ENCODE measurements around the gene NSMCE4A. TPM values are rescaled to one million over a fixed set of nuclear protein-coding genes. Genes with fewer than 3 reads are reported as not detected.
"Not testable (repeated sequence)": the region's sequence is repeated elsewhere in the genome, so short reads cannot be mapped to it uniquely, and the experiment has no call there.

The NSMCE4A gene
- total RNA-seq, 1 experiment from 2014 or later = 64.4 TPM

DNA sequence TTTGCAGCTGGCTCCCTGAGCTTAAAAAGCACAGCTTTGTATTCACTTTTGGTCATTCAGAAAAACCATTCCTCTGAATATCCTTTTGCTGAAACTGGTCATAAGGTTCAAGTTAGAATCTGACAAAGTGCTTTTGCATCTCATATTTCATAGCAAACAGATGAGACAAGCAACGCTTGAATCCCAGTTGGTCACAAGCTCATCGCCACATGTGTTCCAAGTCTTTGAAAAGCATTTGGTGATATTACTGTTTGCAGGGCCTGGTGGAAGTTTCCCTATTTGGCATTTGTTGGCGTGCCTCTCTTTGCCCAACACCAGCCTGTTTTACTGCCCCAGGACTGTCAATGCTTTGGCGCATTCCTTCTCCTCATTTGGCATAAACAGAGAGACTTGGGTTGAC lies 24.3 kb upstream of the NSMCE4A start (continued):
- TF ChIP-seq NFYB (CRISPR knock-in tag; conservative IDR thresholded peaks at IDR 0.05; ENCODE audit: low read depth) (no peak), MYBL2 (CRISPR knock-in tag; IDR thresholded peaks at IDR 0.05) (no peak), PRRX2 (CRISPR knock-in tag; IDR thresholded peaks at IDR 0.05) (no peak), TEAD4 (CRISPR knock-in tag; IDR thresholded peaks at IDR 0.05) (no peak)
- TF ChIP-seq, protein P1, sequence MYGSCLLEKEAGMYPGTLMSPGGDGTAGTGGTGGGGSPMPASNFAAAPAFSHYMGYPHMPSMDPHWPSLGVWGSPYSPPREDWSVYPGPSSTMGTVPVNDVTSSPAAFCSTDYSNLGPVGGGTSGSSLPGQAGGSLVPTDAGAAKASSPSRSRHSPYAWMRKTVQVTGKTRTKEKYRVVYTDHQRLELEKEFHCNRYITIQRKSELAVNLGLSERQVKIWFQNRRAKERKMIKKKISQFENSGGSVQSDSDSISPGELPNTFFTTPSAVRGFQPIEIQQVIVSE (CRISPR knock-in tag; IDR thresholded peaks at IDR 0.05; ENCODE audit: borderline replicate concordance) = no peak

DNA sequence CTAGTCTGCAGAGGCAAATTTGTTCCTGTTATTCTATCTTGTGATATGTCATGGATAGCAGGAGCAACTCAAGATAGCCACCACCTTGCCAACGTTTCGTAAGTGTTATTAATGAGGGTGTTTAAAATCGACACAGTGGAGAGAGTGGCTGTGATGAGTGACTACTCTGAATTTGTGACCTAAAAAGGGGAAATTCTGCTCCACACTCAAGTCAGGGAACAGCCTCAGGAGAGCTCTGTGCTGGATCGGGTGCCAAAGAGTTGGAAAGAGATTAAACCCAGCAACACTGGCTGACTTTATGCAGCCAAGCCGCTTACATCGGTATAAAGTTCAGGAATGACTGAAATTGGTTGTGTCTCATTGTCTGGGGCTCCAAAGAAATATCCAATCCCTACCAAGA lies 23.4 kb upstream of the NSMCE4A start:
- H3K9me3 Mint-ChIP-seq = peaks cover 36% of the 10 kb centered on the region
- H3K36me3 Mint-ChIP-seq = peaks cover 19% of the 10 kb centered on the region
- ChIA-PET POLR2A (no interaction called here), CTCF (no interaction called here)
- no peak overlapping the region for H3K4me3 Mint-ChIP-seq
- TF ChIP-seq, protein P2, sequence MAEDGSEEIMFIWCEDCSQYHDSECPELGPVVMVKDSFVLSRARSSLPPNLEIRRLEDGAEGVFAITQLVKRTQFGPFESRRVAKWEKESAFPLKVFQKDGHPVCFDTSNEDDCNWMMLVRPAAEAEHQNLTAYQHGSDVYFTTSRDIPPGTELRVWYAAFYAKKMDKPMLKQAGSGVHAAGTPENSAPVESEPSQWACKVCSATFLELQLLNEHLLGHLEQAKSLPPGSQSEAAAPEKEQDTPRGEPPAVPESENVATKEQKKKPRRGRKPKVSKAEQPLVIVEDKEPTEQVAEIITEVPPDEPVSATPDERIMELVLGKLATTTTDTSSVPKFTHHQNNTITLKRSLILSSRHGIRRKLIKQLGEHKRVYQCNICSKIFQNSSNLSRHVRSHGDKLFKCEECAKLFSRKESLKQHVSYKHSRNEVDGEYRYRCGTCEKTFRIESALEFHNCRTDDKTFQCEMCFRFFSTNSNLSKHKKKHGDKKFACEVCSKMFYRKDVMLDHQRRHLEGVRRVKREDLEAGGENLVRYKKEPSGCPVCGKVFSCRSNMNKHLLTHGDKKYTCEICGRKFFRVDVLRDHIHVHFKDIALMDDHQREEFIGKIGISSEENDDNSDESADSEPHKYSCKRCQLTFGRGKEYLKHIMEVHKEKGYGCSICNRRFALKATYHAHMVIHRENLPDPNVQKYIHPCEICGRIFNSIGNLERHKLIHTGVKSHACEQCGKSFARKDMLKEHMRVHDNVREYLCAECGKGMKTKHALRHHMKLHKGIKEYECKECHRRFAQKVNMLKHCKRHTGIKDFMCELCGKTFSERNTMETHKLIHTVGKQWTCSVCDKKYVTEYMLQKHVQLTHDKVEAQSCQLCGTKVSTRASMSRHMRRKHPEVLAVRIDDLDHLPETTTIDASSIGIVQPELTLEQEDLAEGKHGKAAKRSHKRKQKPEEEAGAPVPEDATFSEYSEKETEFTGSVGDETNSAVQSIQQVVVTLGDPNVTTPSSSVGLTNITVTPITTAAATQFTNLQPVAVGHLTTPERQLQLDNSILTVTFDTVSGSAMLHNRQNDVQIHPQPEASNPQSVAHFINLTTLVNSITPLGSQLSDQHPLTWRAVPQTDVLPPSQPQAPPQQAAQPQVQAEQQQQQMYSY (CRISPR knock-in tag; IDR thresholded peaks at IDR 0.05) = no peak
- no peak overlapping the region for H3K27ac Mint-ChIP-seq
- no peaks in the 10 kb centered on the region; the same call in 1 of the 2 replicates for H3K27me3 Mint-ChIP-seq (ENCODE audit: low read depth)
- ATAC-seq = no peak
- no peak for DNase-seq (ENCODE audit: low spot score)
- peaks cover 23% of the 10 kb centered on the region for H3K4me1 Mint-ChIP-seq

DNA sequence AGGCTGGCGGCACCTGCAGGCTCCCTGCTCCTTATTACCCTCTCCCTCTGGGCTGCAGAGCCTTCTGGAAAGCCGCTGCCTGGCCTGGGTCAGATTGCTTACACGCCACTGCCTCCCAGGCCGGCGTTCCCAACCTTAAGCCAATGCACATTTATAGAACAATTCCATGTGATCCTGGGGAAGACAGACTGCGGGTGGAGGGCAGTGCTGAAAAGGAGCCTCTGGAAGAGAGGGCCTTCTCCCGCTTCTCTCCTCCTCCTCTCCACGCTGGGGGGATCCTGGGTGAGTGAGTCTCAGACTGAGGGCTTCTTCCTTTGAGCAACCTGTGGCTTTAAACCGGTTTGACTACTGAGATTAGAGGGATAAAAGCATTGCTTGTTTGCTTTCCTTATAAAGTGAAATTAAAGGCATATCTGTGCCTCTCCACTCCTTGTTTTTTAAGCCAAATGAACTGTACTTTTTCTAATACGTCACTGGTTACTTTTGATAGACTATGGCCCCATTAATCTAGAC lies 19.5 kb upstream of the NSMCE4A start:
- TF ChIP-seq GABPB1 (CRISPR knock-in tag; IDR thresholded peaks at IDR 0.05) (no peak), EMX1 (CRISPR knock-in tag; IDR thresholded peaks at IDR 0.05) (no peak), SMAD3 (CRISPR knock-in tag; IDR thresholded peaks at IDR 0.05; ENCODE audit: borderline replicate concordance) (no peak), FOXJ3 (CRISPR knock-in tag; IDR thresholded peaks at IDR 0.05; ENCODE audit: borderline replicate concordance) (no peak), NFATC4 (CRISPR knock-in tag; IDR thresholded peaks at IDR 0.05) (no peak), ATF1 (CRISPR knock-in tag; IDR thresholded peaks at IDR 0.05) (no peak), NR3C1 (CRISPR knock-in tag; conservative IDR thresholded peaks at IDR 0.05; ENCODE audit: low read depth) (no peak)
- TF ChIP-seq, protein P3, sequence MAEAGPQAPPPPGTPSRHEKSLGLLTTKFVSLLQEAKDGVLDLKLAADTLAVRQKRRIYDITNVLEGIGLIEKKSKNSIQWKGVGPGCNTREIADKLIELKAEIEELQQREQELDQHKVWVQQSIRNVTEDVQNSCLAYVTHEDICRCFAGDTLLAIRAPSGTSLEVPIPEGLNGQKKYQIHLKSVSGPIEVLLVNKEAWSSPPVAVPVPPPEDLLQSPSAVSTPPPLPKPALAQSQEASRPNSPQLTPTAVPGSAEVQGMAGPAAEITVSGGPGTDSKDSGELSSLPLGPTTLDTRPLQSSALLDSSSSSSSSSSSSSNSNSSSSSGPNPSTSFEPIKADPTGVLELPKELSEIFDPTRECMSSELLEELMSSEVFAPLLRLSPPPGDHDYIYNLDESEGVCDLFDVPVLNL (CRISPR knock-in tag; IDR thresholded peaks at IDR 0.05; ENCODE audit: borderline replicate concordance, low read depth) = no peak
- Mint-ChIP-seq H3K36me3 (peaks cover 4% of the 10 kb centered on the region), H3K4me1 (peaks cover 23% of the 10 kb centered on the region), H3K4me3 (no peak overlapping the region; the same call in 1 of the 2 replicates), H3K27ac (no peak overlapping the region), H3K9me3 (peaks cover 9% of the 10 kb centered on the region), H3K27me3 (ENCODE audit: low read depth) (peaks cover 2% of the 10 kb centered on the region)
- POLR2A ChIA-PET = interaction anchor here (1.3 kb wide), 1 partner anchor 67 kb away, joined by 3 read pairs; the partner anchor contains the start of gene ATE1
- CTCF ChIA-PET = interaction anchor here (0.6 to 2.0 kb wide), 5 partner anchors 19 to 118 kb away, joined by 3 to 9 read pairs (median 5); partner anchors contain the start of gene NSMCE4A
- DNase-seq (ENCODE audit: low spot score) (peak; percentile 37), ATAC-seq (peak; percentile 89)

DNA sequence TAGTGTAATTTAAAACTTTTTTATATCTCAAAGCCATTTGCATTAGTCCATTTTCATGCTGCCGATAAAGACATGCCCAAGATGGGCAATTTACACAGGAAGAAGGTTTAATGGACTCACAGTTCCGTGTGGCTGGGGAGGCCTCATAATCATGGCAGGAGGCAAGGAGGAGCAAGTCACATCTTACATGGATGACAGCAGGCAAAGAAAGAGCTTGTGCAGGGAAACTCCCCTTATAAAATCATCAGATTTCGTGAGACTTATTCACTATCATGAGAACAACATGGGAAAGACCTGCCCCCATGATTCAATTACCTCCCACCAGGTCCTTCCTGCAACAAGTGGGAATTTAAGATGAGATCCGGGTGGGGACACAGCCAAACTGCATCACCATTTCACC lies 16.7 kb upstream of the NSMCE4A start:
- H3K27ac Mint-ChIP-seq; DNase-seq (ENCODE audit: low spot score); H3K4me3 Mint-ChIP-seq; POLR2A ChIA-PET; H3K36me3 Mint-ChIP-seq; CTCF ChIA-PET; H3K9me3 Mint-ChIP-seq; ATAC-seq; H3K27me3 Mint-ChIP-seq (ENCODE audit: low read depth): not testable (repeated sequence)
- peaks cover 28% of the 10 kb centered on the region for H3K4me1 Mint-ChIP-seq
